ENCODE measurements around the gene ADCY7.

Gene ADCY7

DNA sequence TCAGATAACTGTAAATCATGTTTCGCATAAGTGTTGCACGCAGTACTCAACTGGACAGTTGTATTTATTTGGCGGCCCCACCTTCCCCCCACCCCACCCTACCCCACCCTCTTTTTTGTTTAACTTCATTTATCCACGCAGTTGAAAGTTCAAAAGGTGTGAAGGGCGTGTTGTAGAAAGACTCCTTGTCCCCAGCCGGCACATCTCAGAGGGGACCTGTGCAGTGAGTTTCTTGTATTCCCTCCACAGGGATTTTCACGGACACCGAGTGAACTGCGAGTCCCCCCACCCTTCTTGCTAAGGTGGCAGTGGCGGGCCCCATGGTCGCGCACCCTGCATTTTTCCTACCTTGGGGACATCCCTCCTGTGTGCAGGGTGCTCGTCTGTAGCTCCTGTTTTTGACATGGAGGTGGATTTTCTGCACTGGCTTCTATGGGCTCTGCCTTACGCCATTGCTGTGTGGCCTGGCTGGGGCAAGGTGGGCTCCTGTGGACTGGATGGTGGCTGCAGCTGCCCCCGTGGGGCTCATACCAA is 36.2 kb downstream of the ADCY7 start:
- no peak for ATAC-seq
- TF ChIP-seq BACH2 (CRISPR knock-in tag; IDR thresholded peaks at IDR 0.05; ENCODE audit: borderline replicate concordance) = no peak
- TF ChIP-seq ESRRG (CRISPR knock-in tag; IDR thresholded peaks at IDR 0.05) = no peak
- TF ChIP-seq OSR1 (CRISPR knock-in tag; IDR thresholded peaks at IDR 0.05) = no peak
- TF ChIP-seq RARB (CRISPR knock-in tag; IDR thresholded peaks at IDR 0.05) = no peak
- no peak for TF ChIP-seq ZC3H10 (CRISPR knock-in tag; IDR thresholded peaks at IDR 0.05)
- TF ChIP-seq ZNF8 (CRISPR knock-in tag; IDR thresholded peaks at IDR 0.05) = no peak
- TF ChIP-seq GLIS3 (CRISPR knock-in tag; IDR thresholded peaks at IDR 0.05) = no peak
- TF ChIP-seq, protein P1, sequence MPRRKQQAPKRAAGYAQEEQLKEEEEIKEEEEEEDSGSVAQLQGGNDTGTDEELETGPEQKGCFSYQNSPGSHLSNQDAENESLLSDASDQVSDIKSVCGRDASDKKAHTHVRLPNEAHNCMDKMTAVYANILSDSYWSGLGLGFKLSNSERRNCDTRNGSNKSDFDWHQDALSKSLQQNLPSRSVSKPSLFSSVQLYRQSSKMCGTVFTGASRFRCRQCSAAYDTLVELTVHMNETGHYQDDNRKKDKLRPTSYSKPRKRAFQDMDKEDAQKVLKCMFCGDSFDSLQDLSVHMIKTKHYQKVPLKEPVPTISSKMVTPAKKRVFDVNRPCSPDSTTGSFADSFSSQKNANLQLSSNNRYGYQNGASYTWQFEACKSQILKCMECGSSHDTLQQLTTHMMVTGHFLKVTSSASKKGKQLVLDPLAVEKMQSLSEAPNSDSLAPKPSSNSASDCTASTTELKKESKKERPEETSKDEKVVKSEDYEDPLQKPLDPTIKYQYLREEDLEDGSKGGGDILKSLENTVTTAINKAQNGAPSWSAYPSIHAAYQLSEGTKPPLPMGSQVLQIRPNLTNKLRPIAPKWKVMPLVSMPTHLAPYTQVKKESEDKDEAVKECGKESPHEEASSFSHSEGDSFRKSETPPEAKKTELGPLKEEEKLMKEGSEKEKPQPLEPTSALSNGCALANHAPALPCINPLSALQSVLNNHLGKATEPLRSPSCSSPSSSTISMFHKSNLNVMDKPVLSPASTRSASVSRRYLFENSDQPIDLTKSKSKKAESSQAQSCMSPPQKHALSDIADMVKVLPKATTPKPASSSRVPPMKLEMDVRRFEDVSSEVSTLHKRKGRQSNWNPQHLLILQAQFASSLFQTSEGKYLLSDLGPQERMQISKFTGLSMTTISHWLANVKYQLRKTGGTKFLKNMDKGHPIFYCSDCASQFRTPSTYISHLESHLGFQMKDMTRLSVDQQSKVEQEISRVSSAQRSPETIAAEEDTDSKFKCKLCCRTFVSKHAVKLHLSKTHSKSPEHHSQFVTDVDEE (CRISPR knock-in tag; IDR thresholded peaks at IDR 0.05) = no peak
- TF ChIP-seq, protein P2, sequence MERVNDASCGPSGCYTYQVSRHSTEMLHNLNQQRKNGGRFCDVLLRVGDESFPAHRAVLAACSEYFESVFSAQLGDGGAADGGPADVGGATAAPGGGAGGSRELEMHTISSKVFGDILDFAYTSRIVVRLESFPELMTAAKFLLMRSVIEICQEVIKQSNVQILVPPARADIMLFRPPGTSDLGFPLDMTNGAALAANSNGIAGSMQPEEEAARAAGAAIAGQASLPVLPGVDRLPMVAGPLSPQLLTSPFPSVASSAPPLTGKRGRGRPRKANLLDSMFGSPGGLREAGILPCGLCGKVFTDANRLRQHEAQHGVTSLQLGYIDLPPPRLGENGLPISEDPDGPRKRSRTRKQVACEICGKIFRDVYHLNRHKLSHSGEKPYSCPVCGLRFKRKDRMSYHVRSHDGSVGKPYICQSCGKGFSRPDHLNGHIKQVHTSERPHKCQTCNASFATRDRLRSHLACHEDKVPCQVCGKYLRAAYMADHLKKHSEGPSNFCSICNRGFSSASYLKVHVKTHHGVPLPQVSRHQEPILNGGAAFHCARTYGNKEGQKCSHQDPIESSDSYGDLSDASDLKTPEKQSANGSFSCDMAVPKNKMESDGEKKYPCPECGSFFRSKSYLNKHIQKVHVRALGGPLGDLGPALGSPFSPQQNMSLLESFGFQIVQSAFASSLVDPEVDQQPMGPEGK (CRISPR knock-in tag; IDR thresholded peaks at IDR 0.05; ENCODE audit: borderline replicate concordance) = no peak
- TF ChIP-seq CSDC2 (CRISPR knock-in tag; IDR thresholded peaks at IDR 0.05) = no peak
- TF ChIP-seq ZNF565 (CRISPR knock-in tag; conservative IDR thresholded peaks at IDR 0.05; ENCODE audit: low read depth) = no peak

DNA sequence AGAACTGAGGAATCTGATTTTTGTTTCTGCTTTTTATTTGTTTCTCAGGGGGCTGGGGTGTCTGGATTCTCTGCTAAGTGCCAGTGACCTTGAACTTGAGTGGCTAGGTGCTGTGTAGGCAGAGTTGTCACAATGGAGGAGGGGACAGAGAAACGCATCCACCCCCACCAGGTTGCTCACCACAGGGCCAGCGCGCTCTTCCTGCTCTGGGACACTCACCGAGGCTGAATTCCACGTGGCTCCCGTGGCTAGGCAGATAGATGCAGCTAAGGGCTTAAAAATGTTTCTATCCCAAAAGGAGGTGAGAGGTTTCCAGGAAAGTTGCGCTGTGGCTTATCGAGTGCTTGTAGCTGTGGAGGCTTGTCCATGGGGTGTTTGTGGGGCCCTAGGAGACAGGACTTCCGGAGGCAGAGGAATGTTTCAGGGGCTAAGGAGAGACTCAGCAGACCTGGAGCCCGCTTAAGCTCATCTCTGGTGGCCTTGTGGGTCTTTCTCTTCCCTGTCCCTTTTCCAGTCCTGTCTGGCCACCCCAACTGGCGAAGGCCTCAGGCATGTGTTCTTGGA is 36.8 kb downstream of the ADCY7 start:
- ATAC-seq = no peak
- TF ChIP-seq PPARA (CRISPR knock-in tag; IDR thresholded peaks at IDR 0.05; ENCODE audit: borderline replicate concordance) (no peak), ESRRG (CRISPR knock-in tag; IDR thresholded peaks at IDR 0.05) (no peak), ARNTL (CRISPR knock-in tag; IDR thresholded peaks at IDR 0.05; ENCODE audit: borderline replicate concordance, low read depth) (no peak), CSDC2 (CRISPR knock-in tag; IDR thresholded peaks at IDR 0.05) (no peak), TOX (CRISPR knock-in tag; IDR thresholded peaks at IDR 0.05; ENCODE audit: borderline replicate concordance) (no peak), ISL1 (CRISPR knock-in tag; IDR thresholded peaks at IDR 0.05) (no peak), ZNF8 (CRISPR knock-in tag; IDR thresholded peaks at IDR 0.05) (no peak), OSR1 (CRISPR knock-in tag; IDR thresholded peaks at IDR 0.05) (no peak), SNAI2 (CRISPR knock-in tag; IDR thresholded peaks at IDR 0.05) (no peak), ZFP3 (CRISPR knock-in tag; IDR thresholded peaks at IDR 0.05) (no peak), ZNF565 (CRISPR knock-in tag; conservative IDR thresholded peaks at IDR 0.05; ENCODE audit: low read depth) (no peak)
- TF ChIP-seq, protein P1 (CRISPR knock-in tag; IDR thresholded peaks at IDR 0.05) = no peak
- TF ChIP-seq, protein P3, sequence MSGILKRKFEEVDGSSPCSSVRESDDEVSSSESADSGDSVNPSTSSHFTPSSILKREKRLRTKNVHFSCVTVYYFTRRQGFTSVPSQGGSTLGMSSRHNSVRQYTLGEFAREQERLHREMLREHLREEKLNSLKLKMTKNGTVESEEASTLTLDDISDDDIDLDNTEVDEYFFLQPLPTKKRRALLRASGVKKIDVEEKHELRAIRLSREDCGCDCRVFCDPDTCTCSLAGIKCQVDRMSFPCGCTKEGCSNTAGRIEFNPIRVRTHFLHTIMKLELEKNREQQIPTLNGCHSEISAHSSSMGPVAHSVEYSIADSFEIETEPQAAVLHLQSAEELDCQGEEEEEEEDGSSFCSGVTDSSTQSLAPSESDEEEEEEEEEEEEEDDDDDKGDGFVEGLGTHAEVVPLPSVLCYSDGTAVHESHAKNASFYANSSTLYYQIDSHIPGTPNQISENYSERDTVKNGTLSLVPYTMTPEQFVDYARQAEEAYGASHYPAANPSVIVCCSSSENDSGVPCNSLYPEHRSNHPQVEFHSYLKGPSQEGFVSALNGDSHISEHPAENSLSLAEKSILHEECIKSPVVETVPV (CRISPR knock-in tag; IDR thresholded peaks at IDR 0.05) = no peak
- TF ChIP-seq, protein P2 (CRISPR knock-in tag; IDR thresholded peaks at IDR 0.05; ENCODE audit: borderline replicate concordance) = no peak
- TF ChIP-seq, protein P4, sequence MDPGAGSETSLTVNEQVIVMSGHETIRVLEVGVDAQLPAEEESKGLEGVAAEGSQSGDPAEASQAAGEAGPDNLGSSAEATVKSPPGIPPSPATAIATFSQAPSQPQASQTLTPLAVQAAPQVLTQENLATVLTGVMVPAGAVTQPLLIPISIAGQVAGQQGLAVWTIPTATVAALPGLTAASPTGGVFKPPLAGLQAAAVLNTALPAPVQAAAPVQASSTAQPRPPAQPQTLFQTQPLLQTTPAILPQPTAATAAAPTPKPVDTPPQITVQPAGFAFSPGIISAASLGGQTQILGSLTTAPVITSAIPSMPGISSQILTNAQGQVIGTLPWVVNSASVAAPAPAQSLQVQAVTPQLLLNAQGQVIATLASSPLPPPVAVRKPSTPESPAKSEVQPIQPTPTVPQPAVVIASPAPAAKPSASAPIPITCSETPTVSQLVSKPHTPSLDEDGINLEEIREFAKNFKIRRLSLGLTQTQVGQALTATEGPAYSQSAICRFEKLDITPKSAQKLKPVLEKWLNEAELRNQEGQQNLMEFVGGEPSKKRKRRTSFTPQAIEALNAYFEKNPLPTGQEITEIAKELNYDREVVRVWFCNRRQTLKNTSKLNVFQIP (CRISPR knock-in tag; IDR thresholded peaks at IDR 0.05; ENCODE audit: borderline replicate concordance, low read depth) = no peak

Data from SK-N-SH treated with all-trans-retinoic acid at 6 μM for 48 hours (cell line).